T-helper 2 cell treated with Interferon-gamma antibody and Interleukin-4, amounts not matched to agents 100 ng/mL and 5 ng/mL, for 36 hours (primary cell): ENCODE results near the gene PLD2. TPM values are rescaled to one million over a fixed set of nuclear protein-coding genes. Genes with fewer than 3 reads are reported as not detected.

Experiments
- intact Hi-C: fragments of 100-400 bp; cut with micrococcal nuclease; formaldehyde crosslinking; loops from one replicate; pipeline ENCODE4 v1.15.1; 2023
- total RNA-seq: library from RNA; stranded (reverse); gene quantifications from 2 replicates; pipeline ENCODE4 v1.2.3, GENCODE V29; 2022

Gene PLD2
- total RNA-seq, 1 donor from 2014 or later, result 15.8 TPM

GRCh38 chr17:4788807-4789700, 17.9 kb upstream of the PLD2 start, which contains the start of gene GLTPD2:
TSS of gene GLTPD2 (plus strand) at chr17:4788964. CDS start at chr17:4789012, 48 bp downstream.
- intact Hi-C loops, result loop anchor here (10.0 kb wide), 1 partner anchor 144 kb away; the partner anchor contains the start of gene ALOX15

DNA sequence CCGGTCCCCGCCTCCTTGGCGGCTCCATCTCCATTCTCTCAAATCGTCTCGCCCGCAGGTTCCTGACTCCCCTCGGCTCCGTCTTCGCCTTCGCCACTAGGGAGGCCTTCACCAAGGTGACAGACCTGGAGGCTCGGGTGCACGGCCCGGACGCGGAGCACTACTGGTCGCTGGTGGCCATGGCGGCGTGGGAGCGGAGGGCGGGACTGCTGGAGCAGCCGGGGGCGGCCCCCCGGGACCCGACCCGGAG, 17.3 kb upstream of the PLD2 start:
- intact Hi-C loops, result loop anchor here (10.0 kb wide), 1 partner anchor 145 kb away; the partner anchor contains the start of gene ALOX15

DNA sequence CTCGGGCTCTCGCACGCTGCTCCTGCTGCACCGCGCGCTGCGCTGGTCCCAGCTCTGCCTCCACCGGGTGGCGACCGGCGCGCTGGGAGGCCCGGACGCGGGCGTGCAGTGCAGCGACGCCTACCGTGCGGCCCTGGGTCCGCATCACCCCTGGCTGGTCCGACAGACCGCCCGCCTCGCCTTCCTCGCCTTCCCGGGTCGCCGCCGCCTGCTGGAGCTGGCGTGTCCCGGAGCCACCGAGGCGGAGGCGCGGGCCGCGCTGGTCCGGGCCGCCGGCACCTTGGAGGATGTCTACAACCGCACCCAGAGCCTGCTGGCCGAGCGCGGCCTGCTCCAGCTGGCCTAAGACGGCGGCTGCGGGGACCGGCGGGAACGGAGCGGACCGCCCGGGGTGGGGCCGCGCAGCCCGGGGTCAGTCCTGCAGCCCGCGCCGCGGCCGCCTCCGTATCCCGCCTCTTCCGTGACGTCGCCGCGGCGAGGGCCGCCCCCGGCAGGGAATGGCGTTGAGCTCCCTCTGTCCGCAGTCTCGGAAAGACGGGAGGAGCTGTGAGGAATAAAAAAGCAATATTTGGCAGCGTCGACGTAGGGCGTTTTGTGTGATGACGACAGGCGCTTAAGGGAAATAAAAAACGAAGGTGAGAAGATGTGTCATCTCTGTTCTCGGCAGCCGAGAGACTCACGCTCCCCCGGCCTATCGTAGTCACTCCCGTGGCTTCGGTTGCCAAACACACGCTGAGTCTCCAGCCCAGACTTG, 16.8 kb upstream of the PLD2 start:
- intact Hi-C loops, result loop anchor here (1.0 to 10.0 kb wide), 5 partner anchors 43 to 233 kb away; partner anchors contain the start of genes ALOX15, ARRB2, MED11 and MINK1

DNA sequence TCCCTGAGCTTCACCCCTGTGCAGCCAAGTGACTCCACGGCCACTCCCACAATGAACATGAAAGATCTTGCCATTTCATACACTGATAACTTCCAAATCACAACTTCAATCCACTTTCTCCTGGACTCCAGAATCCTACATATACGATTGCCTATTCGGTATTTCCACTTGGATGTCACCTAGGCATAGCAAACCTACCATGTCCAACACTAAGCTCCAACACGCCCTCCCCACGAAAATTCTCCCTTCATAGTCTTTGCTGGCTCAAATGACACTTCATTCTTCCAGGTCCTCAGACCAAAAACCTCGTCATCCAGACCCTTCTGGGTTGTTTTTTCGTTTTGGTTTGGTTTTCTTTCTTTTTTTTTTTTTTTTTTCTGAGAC, 16.3 kb upstream of the PLD2 start:
- intact Hi-C loops, result loop anchor here (1.0 to 5.0 kb wide), 4 partner anchors 43 to 233 kb away; partner anchors contain the start of genes ARRB2, MED11, MINK1 and MYBBP1A

DNA sequence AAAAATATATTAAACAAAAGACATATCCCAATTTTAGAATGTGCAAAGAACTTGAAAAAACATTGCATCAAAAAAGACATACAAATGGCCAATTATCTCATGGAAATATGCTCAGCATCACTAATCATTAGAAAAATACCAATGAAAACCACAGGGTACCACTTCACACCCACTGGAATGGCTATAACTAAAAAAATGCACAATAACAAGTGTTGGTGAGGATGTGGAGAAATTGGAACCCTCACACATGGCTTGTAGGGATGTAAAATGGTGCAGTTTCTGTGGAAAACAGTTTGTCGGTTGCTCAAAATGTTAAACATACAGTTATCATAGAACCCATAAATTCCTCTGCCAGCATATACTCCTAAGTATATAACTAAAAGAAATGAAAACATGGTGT, 11.8 kb upstream of the PLD2 start:
- intact Hi-C loops, result loop anchor here (5.0 kb wide), 1 partner anchor 147 kb away; the partner anchor contains the start of genes RNF167 and SLC25A11

DNA sequence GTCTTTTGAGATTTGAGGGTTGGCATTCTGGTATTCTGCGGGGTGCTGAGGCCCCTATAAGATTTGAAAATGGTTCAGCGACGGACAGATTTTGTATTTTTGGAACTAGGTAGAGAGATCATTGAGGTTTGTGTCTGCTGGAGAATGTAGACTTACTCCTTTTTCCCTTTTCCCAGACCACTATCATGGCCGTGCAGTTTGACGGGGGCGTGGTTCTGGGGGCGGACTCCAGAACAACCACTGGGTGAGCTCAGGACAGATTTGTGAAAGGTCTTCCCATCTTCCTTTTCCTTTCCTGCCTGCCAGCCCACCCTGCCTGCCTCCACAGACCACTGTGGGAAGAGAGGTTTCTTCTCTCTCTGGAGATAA, 10.4 kb upstream of the PLD2 start:
- intact Hi-C loops, result loop anchor here (1.0 to 5.0 kb wide), 2 partner anchors 11 to 146 kb away; partner anchors contain the start of genes PLD2, RNF167 and SLC25A11

DNA sequence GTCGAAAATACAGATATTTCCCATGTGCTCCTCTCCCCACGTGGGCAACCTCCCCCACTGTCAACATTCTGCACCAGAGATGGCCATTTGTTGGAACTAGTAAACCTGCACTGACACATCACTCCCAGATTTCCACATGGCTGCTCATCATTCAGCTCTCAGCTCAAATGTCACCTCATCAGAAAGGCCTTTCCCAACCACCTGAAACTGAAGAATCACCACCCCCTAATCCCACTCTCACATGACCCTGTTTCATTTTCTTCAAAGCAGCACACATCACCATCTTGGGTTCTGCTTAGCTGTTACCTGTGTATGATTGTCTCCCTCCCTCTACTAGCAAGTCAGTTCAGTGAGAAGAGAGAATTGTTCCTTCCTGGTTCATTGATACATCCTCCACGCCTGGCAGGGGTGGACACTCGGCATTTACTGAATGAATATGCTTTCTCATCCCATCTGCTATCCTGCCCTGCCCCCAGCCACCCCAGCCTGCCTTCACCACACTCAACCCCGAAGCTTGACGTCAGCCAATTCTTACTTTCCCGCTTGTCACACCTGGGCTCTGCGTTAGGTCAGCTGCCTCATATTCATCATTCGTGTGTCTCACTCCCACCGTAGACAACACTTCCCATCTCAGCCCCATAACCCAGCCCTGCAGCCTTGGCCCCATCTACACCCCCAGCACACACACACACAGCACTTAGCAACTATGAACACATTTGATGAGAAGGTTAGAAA, 6.3 kb upstream of the PLD2 start:
- intact Hi-C loops, result no loop called here

DNA sequence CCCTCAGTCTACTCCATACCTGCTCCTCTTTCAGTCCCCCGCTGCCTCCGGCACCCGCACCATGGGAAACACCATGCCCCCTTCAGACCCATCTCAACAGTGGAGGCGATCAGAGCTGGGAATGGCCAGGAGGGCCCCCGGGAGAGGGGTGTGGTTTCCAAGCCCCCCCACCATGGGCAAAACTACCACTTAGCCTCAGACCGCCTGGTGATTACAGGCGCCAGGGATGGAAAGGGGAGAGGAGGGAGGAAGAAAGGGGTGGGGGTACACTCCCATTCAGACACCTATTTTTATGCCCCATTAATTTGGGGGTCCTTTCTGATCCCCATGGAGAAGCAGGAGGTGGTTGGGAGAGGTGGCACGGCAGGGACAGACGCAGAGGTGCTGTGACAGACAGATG, 4.7 kb upstream of the PLD2 start, which contains the start of gene C17orf114:
Gene C17orf114, minus strand, starts transcription at position 101 of the 400 bp plus-strand sequence.
- intact Hi-C loops, result no loop called here

- intact Hi-C loops, result loop anchor here (2.0 kb wide), 1 partner anchor 26 kb away; the partner anchor contains the start of gene MINK1
Measured at GRCh38 chr17:4806456-4806776, 536 bp upstream of the PLD2 start.

DNA sequence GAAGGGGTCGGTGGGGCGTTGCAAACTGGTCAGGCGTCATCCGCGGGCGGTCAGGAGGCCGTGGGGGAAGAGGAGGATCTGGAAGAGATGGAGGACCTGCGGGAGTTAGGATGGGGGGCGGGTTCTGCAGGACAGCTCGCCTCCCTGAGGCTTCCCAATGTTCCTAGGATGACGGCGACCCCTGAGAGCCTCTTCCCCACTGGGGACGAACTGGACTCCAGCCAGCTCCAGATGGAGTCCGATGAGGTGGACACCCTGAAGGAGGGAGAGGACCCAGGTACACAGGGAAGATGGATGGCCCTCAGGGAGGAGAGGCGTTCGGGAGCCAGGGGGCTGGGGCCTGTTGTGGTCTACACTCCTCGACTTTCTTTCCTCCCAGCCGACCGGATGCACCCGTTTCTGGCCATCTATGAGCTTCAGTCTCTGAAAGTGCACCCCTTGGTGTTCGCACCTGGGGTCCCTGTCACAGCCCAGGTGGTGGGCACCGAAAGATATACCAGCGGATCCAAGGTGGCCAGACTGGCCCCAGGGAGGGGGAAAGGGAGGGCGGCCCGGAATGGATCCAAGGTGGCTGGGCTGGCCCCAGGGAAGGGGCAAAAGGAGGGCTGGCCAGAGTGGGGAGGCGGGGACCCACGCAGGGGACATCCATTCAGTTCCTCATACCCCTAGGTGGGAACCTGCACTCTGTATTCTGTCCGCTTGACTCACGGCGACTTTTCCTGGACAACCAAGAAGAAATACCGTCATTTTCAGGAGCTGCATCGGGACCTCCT, 839 bp downstream of the PLD2 start:
- intact Hi-C loops, result loop anchor here (1.0 to 2.0 kb wide), 3 partner anchors 11 to 97 kb away; partner anchors contain the start of genes ARRB2, MINK1 and PSMB6

GRCh38 chr17:4808378-4808767, 1.4 kb downstream of the PLD2 start:
- intact Hi-C loops, result no loop called here

DNA sequence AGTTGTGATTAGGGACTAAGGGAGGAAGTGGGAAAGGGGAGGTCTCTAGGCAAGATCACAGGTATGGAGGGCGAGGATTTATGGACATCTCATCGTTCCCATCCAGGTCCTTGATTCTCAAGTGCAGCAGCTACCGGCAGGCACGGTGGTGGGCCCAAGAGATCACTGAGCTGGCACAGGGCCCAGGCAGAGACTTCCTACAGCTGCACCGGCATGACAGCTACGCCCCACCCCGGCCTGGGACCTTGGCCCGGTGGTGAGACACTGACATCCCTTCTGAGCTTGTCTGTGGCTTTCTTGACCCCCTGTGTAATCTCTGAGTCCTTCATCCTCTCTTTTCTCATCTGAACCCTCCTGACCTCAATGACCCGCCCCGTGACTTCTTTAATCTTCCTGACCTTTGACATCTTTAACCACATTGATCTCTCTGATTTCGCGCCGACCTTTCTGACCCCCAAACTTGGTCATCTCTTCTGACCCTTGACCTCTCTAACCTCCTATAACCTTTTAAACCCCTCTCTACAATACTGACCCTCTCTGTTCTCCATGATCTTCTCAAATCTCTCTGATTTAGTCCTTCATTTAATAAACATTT, 3.8 kb downstream of the PLD2 start:
- intact Hi-C loops, result no loop called here

GRCh38 chr17:4811471-4811870, 4.5 kb downstream of the PLD2 start:
- intact Hi-C loops, result no loop called here

GRCh38 chr17:4812690-4813089, 5.7 kb downstream of the PLD2 start:
- intact Hi-C loops, result no loop called here

GRCh38 chr17:4815043-4815675, 8.2 kb downstream of the PLD2 start:
- intact Hi-C loops, result no loop called here

DNA sequence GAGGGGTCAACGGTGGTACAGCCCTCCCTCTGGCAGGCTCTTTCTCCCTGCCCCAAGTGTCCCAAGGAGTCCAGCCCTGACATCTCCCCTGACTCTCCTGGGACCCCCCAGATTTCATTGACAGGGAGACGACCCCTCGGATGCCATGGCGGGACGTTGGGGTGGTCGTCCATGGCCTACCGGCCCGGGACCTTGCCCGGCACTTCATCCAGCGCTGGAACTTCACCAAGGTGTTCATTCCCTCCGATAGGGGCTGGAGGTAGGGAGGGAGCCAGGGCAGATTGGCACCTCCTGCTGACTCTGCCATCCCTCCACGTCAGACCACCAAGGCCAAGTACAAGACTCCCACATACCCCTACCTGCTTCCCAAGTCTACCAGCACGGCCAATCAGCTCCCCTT, 9.9 kb downstream of the PLD2 start:
- intact Hi-C loops, result no loop called here

GRCh38 chr17:4818276-4818675, 11.3 kb downstream of the PLD2 start:
- intact Hi-C loops, result no loop called here

DNA sequence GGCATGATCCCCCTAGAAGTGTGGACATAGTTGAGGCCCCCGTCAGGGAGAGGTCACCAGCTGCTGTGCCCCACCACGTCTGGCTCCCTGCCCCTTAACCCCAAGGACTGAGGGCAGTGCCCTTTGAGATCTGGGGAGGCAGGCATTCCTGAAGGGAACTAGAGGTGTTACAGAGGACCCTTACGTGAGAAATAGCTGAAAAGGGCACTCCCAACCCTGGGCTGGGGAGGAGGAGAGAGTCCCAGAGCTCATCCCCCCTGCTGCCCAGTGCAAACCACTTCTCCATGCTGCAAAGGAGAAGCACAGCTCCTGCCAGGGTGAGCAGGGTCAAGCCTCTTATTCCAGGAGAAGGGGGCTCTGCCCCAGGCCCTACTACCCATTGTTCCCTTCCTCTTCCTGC, 15.9 kb downstream of the PLD2 start:
- intact Hi-C loops, result no loop called here

- intact Hi-C loops, result no loop called here
Measured at GRCh38 chr17:4823373-4824089, 16.6 kb downstream of the PLD2 start.
